PC-9 (cell line): Measurements from ENCODE around the gene FARP1. TPM values are rescaled to one million over a fixed set of nuclear protein-coding genes. Genes with fewer than 3 reads are reported as not detected.

ENCODE experiments used
- BruUV-seq: library from RNA; stranded (reverse); fragments of 400-500 nt; replicated peaks from 2 replicates; lab custom pipeline; 2021; lab: Mats Ljungman, UMichigan
- CTCF ChIA-PET: fragments of 300-600 bp; sonication (Branson Sonifier 250); formaldehyde crosslinking; loops from one replicate; lab custom pipeline; 2022; ENCODE audit warnings: antibody characterized with exemption; lab: Charles Lee
- POLR2A ChIA-PET: fragments of 300-600 bp; sonication (Branson Sonifier 250); formaldehyde crosslinking; loops from one replicate; lab custom pipeline; 2022; ENCODE audit warnings: antibody characterized with exemption; ENCODE audit not compliant: unreplicated experiment; lab: Charles Lee
- DNase-seq, 2 experiments: peaks; one replicate each; pipeline versions ENCODE4 v3.0.0 to v3.0.0-alpha.2; 2015 to 2022; ENCODE audit warnings: mixed read lengths in 1 of 2
- H2AFZ ChIP-seq: fragments of 200-600 bp; sonication (generic); 2 replicates; pipeline ENCODE4 v1.8.1; 2017; ENCODE audit warnings: antibody characterized with exemption
- H3F3A ChIP-seq: fragments of 200-600 bp; sonication (generic); 2 replicates; pipeline ENCODE4 v1.8.1; 2017; ENCODE audit warnings: antibody characterized with exemption, mild to moderate bottlenecking, low read depth; ENCODE audit not compliant: insufficient read depth
- H3K27ac ChIP-seq: fragments of 200-600 bp; sonication (generic); 2 replicates; pipeline ENCODE4 v1.6.1; 2016; ENCODE audit warnings: mixed run types
- H3K27me3 ChIP-seq: fragments of 200-600 bp; sonication (generic); 2 replicates; pipeline ENCODE4 v1.6.1; 2016; ENCODE audit warnings: low read depth, mixed run types; ENCODE audit not compliant: insufficient read depth
- H3K36me3 ChIP-seq: fragments of 200-600 bp; sonication (generic); 2 replicates; pipeline ENCODE4 v1.6.1; 2016; ENCODE audit warnings: low read depth, mixed run types
- H3K4me1 ChIP-seq: fragments of 200-600 bp; sonication (generic); replicated peaks from 2 replicates; pipeline ENCODE4 v1.6.1; 2016; ENCODE audit warnings: mixed run types; ENCODE audit not compliant: insufficient read depth
- H3K4me2 ChIP-seq: fragments of 200-600 bp; sonication (generic); 2 replicates; pipeline ENCODE4 v1.6.1; 2017; ENCODE audit warnings: mixed run types
- H3K4me3 ChIP-seq: fragments of 200-600 bp; sonication (generic); 2 replicates; pipeline ENCODE4 v1.6.1; 2016; ENCODE audit warnings: mixed run types
- H3K79me2 ChIP-seq: fragments of 200-600 bp; sonication (generic); 2 replicates; pipeline ENCODE4 v1.6.1; 2017; ENCODE audit warnings: low read depth, mixed run types
- H3K9me2 ChIP-seq: fragments of 200-600 bp; sonication (generic); 2 replicates; pipeline ENCODE4 v1.8.1; 2017; ENCODE audit warnings: mild to moderate bottlenecking; ENCODE audit not compliant: insufficient read depth
- H3K9me3 ChIP-seq: fragments of 200-600 bp; sonication (generic); 2 replicates; pipeline ENCODE4 v1.8.1; 2016; ENCODE audit warnings: low read depth; ENCODE audit not compliant: insufficient read depth
- H4K20me1 ChIP-seq: fragments of 200-600 bp; sonication (generic); 2 replicates; pipeline ENCODE4 v1.8.1; 2017; ENCODE audit not compliant: insufficient read depth
- EZH2 ChIP-seq: fragments of 200-600 bp; sonication (generic); IDR thresholded peaks from 2 replicates; pipeline ENCODE4 v1.8.0; 2017; ENCODE audit warnings: antibody characterized with exemption, low read depth
- intact Hi-C: fragments of 100-400 bp; cut with micrococcal nuclease; formaldehyde crosslinking; loops from one replicate; pipeline ENCODE4 v1.10.0; 2022; ENCODE audit not compliant: unreplicated experiment
- total RNA-seq: library from RNA; stranded (reverse); gene quantifications from 2 replicates; pipeline ENCODE4 v1.2.3, GENCODE V29; 2021
- TF ChIP-seq, protein P1 (sequence below): fragments of 200-600 bp; sonication (generic); conservative IDR thresholded peaks from 2 replicates; pipeline ENCODE4 v1.6.1; 2017; ENCODE audit warnings: mixed run types, antibody characterized with exemption, mild to moderate bottlenecking, moderate library complexity

FARP1 gene
- total RNA-seq, 1 experiment from 2014 or later, result 62.1 TPM

DNA sequence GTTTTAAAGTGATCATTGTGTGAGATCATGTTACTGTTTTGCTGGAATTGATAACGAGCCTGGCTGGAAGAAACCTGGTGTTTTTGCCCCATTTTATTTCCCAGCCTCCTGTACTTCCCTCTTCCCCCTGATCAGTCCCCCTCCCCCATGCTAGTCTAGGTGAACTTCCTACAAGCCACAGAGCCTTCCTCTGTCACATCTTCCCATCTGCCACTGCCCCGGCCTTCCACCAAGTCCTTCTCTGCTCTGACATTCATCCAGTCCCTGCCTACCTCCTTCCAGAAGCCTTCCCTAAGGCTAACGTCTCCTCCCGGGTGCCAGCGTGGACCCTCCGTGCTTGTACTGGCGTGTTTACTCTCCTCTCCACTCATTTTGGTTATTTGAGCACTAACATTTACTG, 14.3 kb downstream of the FARP1 start:
- DNase-seq, result no peak
- no peak overlapping the region for H3K4me2 ChIP-seq
- CTCF ChIA-PET, result no interaction called here
- no peaks in the 10 kb centered on the region for H3K4me1 ChIP-seq
- H3F3A ChIP-seq, result no peaks in the 10 kb centered on the region
- POLR2A ChIA-PET, result no interaction called here
- no peak overlapping the region for H3K27ac ChIP-seq
- no peaks in the 10 kb centered on the region; the same call in none of the 2 replicates for H4K20me1 ChIP-seq
- H3K79me2 ChIP-seq, result peaks cover 13% of the 10 kb centered on the region; the same call in 1 of the 2 replicates
- no peak overlapping the region for H3K4me3 ChIP-seq
- H3K27me3 ChIP-seq, result no peaks in the 10 kb centered on the region
- intact Hi-C loops, result no loop called here
- H2AFZ ChIP-seq, result no peak overlapping the region
- TF ChIP-seq, protein P1, sequence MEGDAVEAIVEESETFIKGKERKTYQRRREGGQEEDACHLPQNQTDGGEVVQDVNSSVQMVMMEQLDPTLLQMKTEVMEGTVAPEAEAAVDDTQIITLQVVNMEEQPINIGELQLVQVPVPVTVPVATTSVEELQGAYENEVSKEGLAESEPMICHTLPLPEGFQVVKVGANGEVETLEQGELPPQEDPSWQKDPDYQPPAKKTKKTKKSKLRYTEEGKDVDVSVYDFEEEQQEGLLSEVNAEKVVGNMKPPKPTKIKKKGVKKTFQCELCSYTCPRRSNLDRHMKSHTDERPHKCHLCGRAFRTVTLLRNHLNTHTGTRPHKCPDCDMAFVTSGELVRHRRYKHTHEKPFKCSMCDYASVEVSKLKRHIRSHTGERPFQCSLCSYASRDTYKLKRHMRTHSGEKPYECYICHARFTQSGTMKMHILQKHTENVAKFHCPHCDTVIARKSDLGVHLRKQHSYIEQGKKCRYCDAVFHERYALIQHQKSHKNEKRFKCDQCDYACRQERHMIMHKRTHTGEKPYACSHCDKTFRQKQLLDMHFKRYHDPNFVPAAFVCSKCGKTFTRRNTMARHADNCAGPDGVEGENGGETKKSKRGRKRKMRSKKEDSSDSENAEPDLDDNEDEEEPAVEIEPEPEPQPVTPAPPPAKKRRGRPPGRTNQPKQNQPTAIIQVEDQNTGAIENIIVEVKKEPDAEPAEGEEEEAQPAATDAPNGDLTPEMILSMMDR, result no peak
- TF ChIP-seq EZH2, result no peak
- BruUV-seq, result no TSS peak
- H3K36me3 ChIP-seq, result no peaks in the 10 kb centered on the region
- no peaks in the 10 kb centered on the region for H3K9me3 ChIP-seq
- H3K9me2 ChIP-seq, result no peaks in the 10 kb centered on the region

DNA sequence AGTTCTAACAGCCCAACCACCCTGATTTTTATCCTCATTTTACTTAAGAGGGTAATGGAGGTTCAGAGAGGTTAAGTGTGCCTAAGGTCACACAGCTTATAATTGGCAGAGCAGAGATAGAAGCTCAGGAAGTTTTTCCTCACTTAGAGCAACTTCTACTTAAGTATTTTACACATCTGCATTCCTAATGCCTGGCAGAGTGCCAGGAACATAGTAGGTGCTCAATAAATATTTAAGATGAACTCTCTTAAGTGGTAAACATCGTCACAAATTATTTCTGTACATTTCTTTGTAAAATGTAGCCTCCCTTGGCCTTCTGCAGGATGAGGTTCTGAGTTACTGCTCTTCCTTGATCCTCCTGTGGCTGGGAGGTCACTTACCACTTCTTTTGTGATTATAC, 14.7 kb downstream of the FARP1 start:
- TF ChIP-seq, protein P1, result no peak
- TF ChIP-seq EZH2, result no peak
- H3K9me3 ChIP-seq, result no peaks in the 10 kb centered on the region
- no peaks in the 10 kb centered on the region for H3K36me3 ChIP-seq
- H3K4me1 ChIP-seq, result no peaks in the 10 kb centered on the region
- no TSS peak for BruUV-seq
- H2AFZ ChIP-seq, result no peak overlapping the region
- no peaks in the 10 kb centered on the region for H3K27me3 ChIP-seq
- H3K4me2 ChIP-seq, result no peak overlapping the region
- CTCF ChIA-PET, result no interaction called here
- H3F3A ChIP-seq, result no peaks in the 10 kb centered on the region
- POLR2A ChIA-PET, result no interaction called here
- no peaks in the 10 kb centered on the region; the same call in none of the 2 replicates for H4K20me1 ChIP-seq
- no peak overlapping the region for H3K27ac ChIP-seq
- no peak overlapping the region for H3K4me3 ChIP-seq
- intact Hi-C loops, result no loop called here
- H3K79me2 ChIP-seq, result peaks cover 11% of the 10 kb centered on the region; the same call in 1 of the 2 replicates
- no peak for DNase-seq
- no peaks in the 10 kb centered on the region for H3K9me2 ChIP-seq

DNA sequence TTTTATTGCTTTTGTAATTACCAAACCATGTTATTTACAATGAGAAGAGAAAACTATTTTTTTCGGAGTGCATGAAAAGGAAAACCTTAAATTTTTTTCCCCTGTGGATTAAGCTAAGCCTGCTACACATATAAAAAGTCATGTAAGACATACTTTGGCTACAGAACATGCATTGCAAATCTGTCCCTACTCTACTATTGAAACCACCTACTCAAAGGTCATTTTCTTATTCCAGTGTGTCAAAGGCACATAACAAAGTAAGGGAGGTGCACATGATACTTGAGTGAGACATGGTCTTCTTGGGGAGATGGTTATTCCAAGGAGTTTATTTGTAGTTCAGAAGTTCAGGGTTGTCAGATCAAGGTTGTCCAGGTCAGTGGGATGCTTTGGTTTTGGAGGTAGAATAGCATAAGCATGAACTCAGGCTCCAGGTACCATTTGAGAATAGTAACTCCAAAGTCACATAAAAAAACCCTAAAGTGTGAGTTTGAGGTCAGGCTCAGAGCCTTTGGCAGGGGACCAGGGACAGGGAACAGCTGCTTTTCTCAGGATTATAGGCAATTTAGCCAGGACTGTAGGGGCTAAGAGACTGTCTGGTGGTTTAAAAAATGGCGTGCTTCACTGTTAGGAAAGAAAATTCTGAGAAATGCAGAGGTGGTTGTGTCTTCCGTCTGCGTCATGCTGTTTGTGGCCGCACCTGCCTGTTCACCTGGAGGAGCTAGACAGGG, 15.4 kb downstream of the FARP1 start:
- H3K4me1 ChIP-seq, result no peaks in the 10 kb centered on the region
- TF ChIP-seq, protein P1, result no peak
- TF ChIP-seq EZH2, result no peak
- no peaks in the 10 kb centered on the region for H3F3A ChIP-seq
- ChIA-PET CTCF (no interaction called here), POLR2A (no interaction called here)
- intact Hi-C loops, result no loop called here
- H2AFZ ChIP-seq, result no peak overlapping the region
- H3K9me2 ChIP-seq, result no peaks in the 10 kb centered on the region
- no peaks in the 10 kb centered on the region; the same call in 1 of the 2 replicates for H4K20me1 ChIP-seq
- H3K4me3 ChIP-seq, result no peak overlapping the region
- H3K79me2 ChIP-seq, result peaks cover 11% of the 10 kb centered on the region; the same call in 1 of the 2 replicates
- DNase-seq, result no peak
- H3K27ac ChIP-seq, result no peak overlapping the region
- no peak overlapping the region for H3K4me2 ChIP-seq
- no TSS peak for BruUV-seq
- no peaks in the 10 kb centered on the region for H3K27me3 ChIP-seq
- no peaks in the 10 kb centered on the region for H3K9me3 ChIP-seq
- no peaks in the 10 kb centered on the region for H3K36me3 ChIP-seq
